Measurements from ENCODE around the gene OLAH.

OLAH gene

GRCh38 chr10:15072358-15072757 is 28.6 kb downstream of the OLAH start:
- DNase-seq: no peak

- no peak for DNase-seq
These were observed 31.7 kb downstream of the OLAH start for GRCh38 chr10:15075421-15075820.

- DNase-seq: no peak
These were observed 40.1 kb downstream of the OLAH start for GRCh38 chr10:15083674-15084501.

- DNase-seq: no peak
These were observed 40.8 kb downstream of the OLAH start for GRCh38 chr10:15084502-15084922.

- peak; percentile 61 for DNase-seq
These were observed 44.9 kb downstream of the OLAH start, which contains the start of gene ACBD7 for GRCh38 chr10:15088428-15089261. TSS of gene ACBD7 (minus strand) at chr10:15088776. CDS start at chr10:15088728, 48 bp downstream.

- DNase-seq: no peak
These were observed 47.7 kb downstream of the OLAH start for GRCh38 chr10:15091418-15091817.

- DNase-seq: no peak
These were observed 49.2 kb downstream of the OLAH start for GRCh38 chr10:15092855-15093408.

GRCh38 chr10:15096661-15097010 is 52.9 kb downstream of the OLAH start:
- no peak for DNase-seq

- peak; percentile 96 for DNase-seq
These were observed 53.5 kb downstream of the OLAH start, which contains the start of gene RPP38 for GRCh38 chr10:15097011-15097812. TSS of gene RPP38 (plus strand) at chr10:15097355. CDS start at chr10:15103315, 5,960 bp downstream.

- no peak for DNase-seq
These were observed 56.1 kb downstream of the OLAH start for GRCh38 chr10:15099886-15100285.

GRCh38 chr10:15103513-15103912 is 59.8 kb downstream of the OLAH start:
- DNase-seq: no peak

GRCh38 chr10:15106352-15107013 is 62.7 kb downstream of the OLAH start:
- peak; percentile 55 for DNase-seq

- no peak for DNase-seq
These were observed 68.9 kb downstream of the OLAH start for GRCh38 chr10:15112657-15113056.

GRCh38 chr10:15113766-15114165 is 70.0 kb downstream of the OLAH start:
- no peak for DNase-seq

- DNase-seq: no peak
These were observed 72.5 kb downstream of the OLAH start for GRCh38 chr10:15116225-15116624.

- no peak for DNase-seq
These were observed 74.9 kb downstream of the OLAH start for GRCh38 chr10:15118615-15119014.

GRCh38 chr10:15120523-15120922 is 76.8 kb downstream of the OLAH start:
- DNase-seq: no peak

- no peak for DNase-seq
These were observed 78.0 kb downstream of the OLAH start for GRCh38 chr10:15121707-15122106.

- no peak for DNase-seq
These were observed 78.8 kb downstream of the OLAH start for GRCh38 chr10:15122477-15123030.
